HG02610 (cell line): ENCODE data around the gene TTLL10.

ENCODE experiments used
- ATAC-seq: cut with Tn5 transposase; IDR thresholded peaks from one replicate; pipeline ENCODE4 v1.9.1; 2021; ENCODE audit warnings: mild to moderate bottlenecking, moderate library complexity; ENCODE audit not compliant: unreplicated experiment

The TTLL10 gene

GRCh38 chr1:1232796-1233566 lies 59.3 kb downstream of the TTLL10 start:
- ATAC-seq = no peak

- no peak for ATAC-seq
Observed at GRCh38 chr1:1233567-1233892, 59.9 kb downstream of the TTLL10 start.

GRCh38 chr1:1234180-1234808 lies 60.6 kb downstream of the TTLL10 start:
- ATAC-seq = no peak

- no peak for ATAC-seq
Observed at GRCh38 chr1:1235016-1235744, 61.5 kb downstream of the TTLL10 start.

- ATAC-seq = no peak
Observed at GRCh38 chr1:1236176-1236763, 62.6 kb downstream of the TTLL10 start.

GRCh38 chr1:1236945-1237873 lies 63.5 kb downstream of the TTLL10 start:
- ATAC-seq = no peak

- ATAC-seq = no peak
Observed at GRCh38 chr1:1237874-1238701, 64.4 kb downstream of the TTLL10 start.

GRCh38 chr1:1238702-1239178 lies 65.1 kb downstream of the TTLL10 start:
- no peak for ATAC-seq

GRCh38 chr1:1239227-1239613 lies 65.5 kb downstream of the TTLL10 start:
- no peak for ATAC-seq

GRCh38 chr1:1239614-1240347 lies 66.1 kb downstream of the TTLL10 start:
- no peak for ATAC-seq

- no peak for ATAC-seq
Observed at GRCh38 chr1:1240348-1240732, 66.7 kb downstream of the TTLL10 start.

- ATAC-seq = no peak
Observed at GRCh38 chr1:1240822-1241587, 67.3 kb downstream of the TTLL10 start.

- ATAC-seq = no peak
Observed at GRCh38 chr1:1241588-1242219, 68.0 kb downstream of the TTLL10 start.

GRCh38 chr1:1242461-1243265 lies 69.0 kb downstream of the TTLL10 start:
- ATAC-seq = no peak

GRCh38 chr1:1243266-1243660 lies 69.6 kb downstream of the TTLL10 start:
- no peak for ATAC-seq

GRCh38 chr1:1243807-1244191 lies 70.1 kb downstream of the TTLL10 start:
- ATAC-seq = no peak
